Ovary (tissue), 9 donors: ENCODE data around the gene PRPF19. TPM values are rescaled to one million over a fixed set of nuclear protein-coding genes. Genes with fewer than 3 reads are reported as not detected.
A peak's percentile ranks its signal among the peaks of the same experiment; 100 is the strongest.

Source experiments
- DNase-seq, 5 donors: peaks; one replicate each; pipeline ENCODE4 v3.0.0-alpha.2; 2019 to 2020
- H3K27ac ChIP-seq, 2 donors: fragments of 200-600 bp; one replicate each; pipeline versions ENCODE4 v1.5.1 to v1.8.0; 2019 to 2022
- H3K27me3 ChIP-seq: fragments of 200-600 bp; one replicate; pipeline ENCODE4 v1.8.0; 2022
- H3K36me3 ChIP-seq: fragments of 200-600 bp; sonication (generic); one replicate; pipeline ENCODE4 v1.5.1; 2019
- H3K4me1 ChIP-seq: one replicate; pipeline ENCODE4 v1.8.1; 2013; ENCODE audit warnings: mild to moderate bottlenecking, moderate library complexity; ENCODE audit not compliant: insufficient read depth
- H3K4me3 ChIP-seq: fragments of 200-600 bp; sonication (generic); one replicate; pipeline ENCODE4 v1.5.1; 2017
- H3K9me3 ChIP-seq, 2 donors: fragments of 200-600 bp in 1 of 2; sonication (generic) in 1 of 2; one replicate each; pipeline versions ENCODE4 v1.5.1 to v1.8.1; 2013 to 2019; ENCODE audit warnings: mild to moderate bottlenecking in 1 of 2, moderate library complexity in 1 of 2
- EP300 ChIP-seq: sonication (generic); formaldehyde crosslinking; IDR thresholded peaks from one replicate; pipeline ENCODE4 v1.6.1; 2017; ENCODE audit warnings: antibody characterized with exemption
- POLR2A ChIP-seq: fragments of 450-650 bp; IDR thresholded peaks from one replicate; pipeline ENCODE4 v1.6.1; 2017; ENCODE audit warnings: antibody characterized with exemption, mild to moderate bottlenecking, moderate library complexity
- WGBS, 3 donors: extraction: QIAGEN DNeasy Blood & Tissue Kit in 1 of 3; methylation state at CpG; one replicate each; pipeline versions ENCODE4 v1.1.5 to v1.1.7; 2013 to 2017; 5-methylcytosine and 5-hydroxymethylcytosine counted together
- intact Hi-C, 4 donors: fragments of 100-400 bp; cut with DNase I; formaldehyde crosslinking; loops; one replicate each; pipeline versions ENCODE4 v1.11.0 to v1.15.1; 2022 to 2023
- polyA plus RNA-seq, 2 donors: library from polyadenylated mRNA; stranded (reverse); fragments of 200-250 nt in 1 of 2; fragments of 350-450 nt in 1 of 2; fragmentation: Illumina TruSeq in 1 of 2; extraction: RNeasy Lipid Tissue Mini Kit (QIAGEN cat#74804) in 1 of 2; gene quantifications; one replicate each; pipeline ENCODE4 v1.2.3, GENCODE V29; 2013 to 2014
- total RNA-seq, 7 donors: library from RNA; depleted of rRNA in 2 of 7; stranded (reverse); fragments of >200 nt in 2 of 7; fragmentation: NEBNext Ultra II Directional in 3 of 7; extraction: Animal tissue kit (Norgen Biotek cat#: 25700) in 3 of 7; gene quantifications; one replicate each; pipeline versions ENCODE4 v1.1.0 to v1.2.4, GENCODE V29; 2016 to 2023
- TF ChIP-seq, protein P1 (sequence below), 3 donors: fragments of 450-650 bp in 2 of 3; fragments of 200-600 bp in 1 of 3; IDR thresholded peaks; one replicate each; pipeline versions ENCODE4 v1.5.1 to v1.8.0; 2016 to 2022; ENCODE audit warnings: antibody characterized with exemption in 3 of 3, mild to moderate bottlenecking in 1 of 3
- donor health status: DM: no; HTN: no; CAD: no; lungs with moderate emphysema.
- donor health status: DM: no; HTN: no; CAD: no.
- donor health status: Bipolar disorder and iron deficiency.
- donor health status: DM: yes; HTN: yes; CAD: no.
- donor health status: DM: no; HTN: no; CAD: no.
- donor health status: DM: yes; HTN: yes; CAD: no.

PRPF19 gene
- total and polyA plus RNA-seq, 9 donors: 44.1 to 109 (median 91.6) TPM

DNA sequence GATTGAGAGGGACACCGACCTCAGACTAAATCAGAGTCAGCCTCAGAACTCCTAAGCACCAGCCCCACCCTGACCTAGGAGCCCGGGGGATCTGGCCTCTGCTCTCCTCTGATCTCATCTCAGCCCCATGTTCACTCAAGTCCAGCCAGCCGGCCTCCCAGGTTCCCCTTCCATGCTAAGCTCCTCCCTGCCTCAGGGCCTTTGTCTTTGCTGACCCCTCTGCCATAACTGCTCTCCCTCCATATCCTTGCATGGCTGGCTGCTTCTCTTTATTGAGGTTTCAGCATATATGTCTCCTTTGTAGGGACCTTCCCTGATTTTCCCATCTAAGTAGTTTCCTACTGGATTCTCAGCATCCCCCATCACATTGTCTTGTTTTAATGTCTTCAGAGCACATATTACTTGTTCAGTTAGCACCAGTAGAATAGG, 46.4 kb upstream of the PRPF19 start:
- intact Hi-C loops: loop anchor here in 1 of 4 donors (5.0 kb wide), 1 partner anchor 175 kb away; no protein-coding TSS in a partner anchor
- WGBS, 3 donors: 23 to 32% (median 32%) methylated on average over 3 of the region's 3 CpGs

DNA sequence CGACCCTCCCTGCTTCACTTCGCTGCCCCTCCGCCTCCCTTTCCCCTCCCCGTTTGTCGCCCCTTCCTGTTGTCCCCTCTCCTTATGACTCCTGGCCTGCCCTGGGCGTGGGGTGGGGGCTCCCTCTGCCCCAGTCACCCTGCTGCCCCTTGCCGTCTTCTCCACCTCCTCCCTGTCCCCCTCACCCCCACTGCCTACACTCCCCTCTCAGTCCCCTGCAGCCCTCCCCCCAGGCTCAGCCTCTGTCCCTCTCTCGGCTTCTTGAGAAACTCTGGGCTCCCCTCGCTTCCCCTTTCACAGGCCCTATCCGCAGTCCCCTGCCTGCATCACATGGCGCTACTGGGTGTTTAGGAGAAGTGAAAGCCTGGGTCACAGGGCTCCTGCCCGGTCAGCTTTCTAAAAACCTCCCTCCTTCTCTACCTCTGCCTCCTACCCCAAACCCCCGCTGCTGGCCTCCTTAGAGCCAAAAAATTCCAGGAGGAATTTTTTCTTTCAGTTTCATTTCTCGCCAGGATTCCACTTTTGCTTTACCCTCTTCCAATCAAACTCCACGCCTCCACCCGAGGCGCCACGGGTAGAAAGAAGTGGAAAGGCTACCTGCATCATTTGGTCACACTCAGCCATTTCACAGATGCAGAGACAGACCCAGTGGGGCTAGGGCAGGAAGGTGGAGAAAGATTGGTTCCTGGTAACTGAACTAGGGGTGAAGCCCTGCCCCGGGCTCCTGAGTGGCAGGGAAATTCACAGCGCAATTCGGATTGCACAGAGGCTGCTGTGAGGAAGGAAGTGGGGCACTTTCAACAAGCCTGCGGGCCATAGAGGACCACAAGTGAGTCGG, 45.7 kb upstream of the PRPF19 start, which contains the start of gene SLC15A3:
Gene SLC15A3 (minus strand): TSS at position 273 of the 838 bp plus-strand sequence. CDS start 625 bp downstream, outside the sequence.
- no peaks in the 10 kb centered on the region for H3K27me3 ChIP-seq
- H3K4me1 ChIP-seq: peaks cover 8% of the 10 kb centered on the region
- TF ChIP-seq, protein P1, sequence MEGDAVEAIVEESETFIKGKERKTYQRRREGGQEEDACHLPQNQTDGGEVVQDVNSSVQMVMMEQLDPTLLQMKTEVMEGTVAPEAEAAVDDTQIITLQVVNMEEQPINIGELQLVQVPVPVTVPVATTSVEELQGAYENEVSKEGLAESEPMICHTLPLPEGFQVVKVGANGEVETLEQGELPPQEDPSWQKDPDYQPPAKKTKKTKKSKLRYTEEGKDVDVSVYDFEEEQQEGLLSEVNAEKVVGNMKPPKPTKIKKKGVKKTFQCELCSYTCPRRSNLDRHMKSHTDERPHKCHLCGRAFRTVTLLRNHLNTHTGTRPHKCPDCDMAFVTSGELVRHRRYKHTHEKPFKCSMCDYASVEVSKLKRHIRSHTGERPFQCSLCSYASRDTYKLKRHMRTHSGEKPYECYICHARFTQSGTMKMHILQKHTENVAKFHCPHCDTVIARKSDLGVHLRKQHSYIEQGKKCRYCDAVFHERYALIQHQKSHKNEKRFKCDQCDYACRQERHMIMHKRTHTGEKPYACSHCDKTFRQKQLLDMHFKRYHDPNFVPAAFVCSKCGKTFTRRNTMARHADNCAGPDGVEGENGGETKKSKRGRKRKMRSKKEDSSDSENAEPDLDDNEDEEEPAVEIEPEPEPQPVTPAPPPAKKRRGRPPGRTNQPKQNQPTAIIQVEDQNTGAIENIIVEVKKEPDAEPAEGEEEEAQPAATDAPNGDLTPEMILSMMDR (IDR thresholded peaks at IDR 0.05): no peak
- no peak for TF ChIP-seq POLR2A
- no peak for TF ChIP-seq EP300
- H3K9me3 ChIP-seq: no peaks in the 10 kb centered on the region
- intact Hi-C loops: loop anchor here in 1 of 4 donors (5.0 kb wide), 1 partner anchor 175 kb away; no protein-coding TSS in a partner anchor
- no peaks in the 10 kb centered on the region for H3K36me3 ChIP-seq
- H3K4me3 ChIP-seq: peak within 1 kb of the TSS; percentile 47
- 3 to 4% (median 3%) methylated on average over 23 of the region's 23 CpGs for WGBS, 3 donors
- peak; percentile 61 to 65 (median 62) for DNase-seq
- peak within 1 kb of the TSS; percentile 62 to 90 for H3K27ac ChIP-seq

More for the DNA sequence above, 46.4 kb upstream of the PRPF19 start:
- TF ChIP-seq, protein P1 (IDR thresholded peaks at IDR 0.05): no peak
- TF ChIP-seq POLR2A (no peak), EP300 (no peak)
- peak overlapping the region; percentile 47 for H3K4me3 ChIP-seq
- H3K9me3 ChIP-seq: no peaks in the 10 kb centered on the region
- H3K27me3 ChIP-seq: no peaks in the 10 kb centered on the region
- peak overlapping the region; percentile 62 to 90 for H3K27ac ChIP-seq
- no peak for DNase-seq
- no peaks in the 10 kb centered on the region for H3K36me3 ChIP-seq
- peaks cover 8% of the 10 kb centered on the region for H3K4me1 ChIP-seq

DNA sequence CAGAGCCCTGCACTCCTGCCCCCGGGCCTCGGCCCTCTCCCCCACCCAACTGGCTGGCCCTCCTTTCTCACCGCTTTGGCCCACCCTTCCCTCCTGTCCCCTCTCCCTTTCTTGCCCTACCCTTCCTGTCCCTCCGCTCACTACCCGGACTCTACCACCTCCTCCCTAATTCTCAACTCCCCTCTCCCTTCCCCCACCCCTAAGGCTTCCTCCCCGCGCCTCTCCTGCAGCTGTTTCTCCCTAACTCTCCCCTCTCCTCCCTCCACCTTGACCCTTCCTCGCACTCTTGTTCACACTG, 45.2 kb upstream of the PRPF19 start:
- no peaks in the 10 kb centered on the region for H3K36me3 ChIP-seq
- peak overlapping the region; percentile 62 to 90 for H3K27ac ChIP-seq
- DNase-seq: peak in 1 of 5 donors; percentile 47
- H3K4me3 ChIP-seq: peak overlapping the region; percentile 47
- TF ChIP-seq, protein P1 (IDR thresholded peaks at IDR 0.05): no peak
- TF ChIP-seq POLR2A: no peak
- no peak for TF ChIP-seq EP300
- H3K4me1 ChIP-seq: peaks cover 8% of the 10 kb centered on the region
- intact Hi-C loops: loop anchor here in 1 of 4 donors (5.0 kb wide), 1 partner anchor 176 kb away; no protein-coding TSS in a partner anchor
- WGBS, 3 donors: 1 to 3% (median 3%) methylated on average over 8 of the region's 8 CpGs
- no peaks in the 10 kb centered on the region for H3K9me3 ChIP-seq
- no peaks in the 10 kb centered on the region for H3K27me3 ChIP-seq

DNA sequence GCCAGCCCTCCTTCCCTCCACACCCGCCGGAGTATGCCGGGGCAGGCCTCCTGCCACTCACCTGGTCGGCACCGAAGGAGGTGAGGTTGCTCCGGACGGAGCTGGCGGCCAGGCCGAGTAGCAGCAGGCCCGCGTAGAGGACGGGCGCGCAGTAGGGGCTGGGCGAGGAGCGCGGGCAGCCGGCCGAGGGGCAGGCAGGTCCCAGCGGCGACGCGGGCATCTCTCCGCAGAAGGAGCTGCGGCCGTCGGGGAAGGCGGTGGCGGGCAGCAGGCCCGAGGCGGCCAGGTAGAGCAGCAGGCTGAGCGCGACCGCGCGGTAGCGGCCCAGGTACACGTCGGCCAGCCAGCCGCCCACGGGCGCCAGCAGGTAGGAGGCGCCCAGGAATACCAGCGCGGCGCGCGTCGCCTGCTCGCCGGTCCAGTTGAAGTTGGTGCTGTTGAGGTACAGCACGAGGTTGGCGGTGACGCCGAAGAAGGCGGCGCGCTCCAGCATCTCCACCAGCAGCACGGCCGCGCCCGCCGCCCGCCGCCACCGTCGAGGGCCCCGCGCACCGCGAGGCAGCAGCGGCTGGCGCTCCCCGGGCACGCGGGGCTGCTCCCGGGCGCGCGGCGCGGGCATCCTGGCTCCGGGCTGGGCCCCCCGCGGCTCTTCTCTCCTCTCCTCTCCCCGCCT, 44.7 kb upstream of the PRPF19 start:
- peak; percentile 47 to 73 (median 61) for DNase-seq
- Histone ChIP-seq H3K9me3 (no peaks in the 10 kb centered on the region), H3K27ac (peak overlapping the region; percentile 62 to 90), H3K36me3 (no peaks in the 10 kb centered on the region), H3K4me3 (peak overlapping the region; percentile 47), H3K27me3 (no peaks in the 10 kb centered on the region), H3K4me1 (peaks cover 8% of the 10 kb centered on the region)
- WGBS, 3 donors: 7 to 11% (median 8%) methylated on average over 80 to 86 of the region's 86 CpGs
- TF ChIP-seq, protein P1 (IDR thresholded peaks at IDR 0.05): no peak
- TF ChIP-seq POLR2A (no peak), EP300 (no peak)
- intact Hi-C loops: loop anchor here in 1 of 4 donors (5.0 kb wide), 1 partner anchor 176 kb away; no protein-coding TSS in a partner anchor
